ENCODE results near the gene BAG3. TPM values are rescaled to one million over a fixed set of nuclear protein-coding genes. Genes with fewer than 3 reads are reported as not detected.

The BAG3 gene
- total and polyA plus RNA-seq, 7 donors, result 10.8 to 62.4 (median 32.9) TPM

DNA sequence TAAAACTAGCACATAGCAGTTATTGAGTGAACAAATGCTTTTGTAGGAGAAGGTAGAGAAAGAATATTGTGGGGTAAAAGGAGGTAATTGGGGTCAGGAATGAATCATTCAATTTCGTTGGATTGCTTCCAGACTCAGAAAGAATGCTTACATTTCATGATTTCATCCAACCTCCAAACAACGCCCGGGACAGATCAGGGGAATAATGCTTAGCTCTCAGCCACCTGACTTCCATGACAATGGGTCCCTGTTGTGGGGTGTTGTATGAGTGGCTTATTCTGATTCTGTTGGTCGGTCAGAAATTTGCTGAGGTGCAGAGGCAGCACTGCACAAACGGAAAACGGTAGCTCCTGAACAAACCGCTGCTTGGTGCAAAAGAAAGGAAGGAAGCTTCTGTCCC is 50.7 kb downstream of the BAG3 start:
- Histone ChIP-seq H3K36me3 (no peaks in the 10 kb centered on the region), H3K9me3 (peaks cover 0 to 1% (median 0%) of the 10 kb centered on the region in 4 donors), H3K27ac (no peak overlapping the region), H3K4me1 (peaks cover 0 to 20% (median 4%) of the 10 kb centered on the region in 4 donors), H3K4me3 (no peak overlapping the region), H3K27me3 (no peaks in the 10 kb centered on the region)
- WGBS, 2 donors, result 40 to 65% methylated on average over 7 of the region's 7 CpGs
- TF ChIP-seq POLR2A (IDR thresholded peaks at IDR 0.05) (no peak), EP300 (IDR thresholded peaks at IDR 0.05) (no peak), POLR2AphosphoS5 (IDR thresholded peaks at IDR 0.05) (no peak), CTCF (IDR thresholded peaks at IDR 0.05) (no peak)
- intact Hi-C loops (cut with DNase I), result no loop called here
- DNase-seq, result no peak

DNA sequence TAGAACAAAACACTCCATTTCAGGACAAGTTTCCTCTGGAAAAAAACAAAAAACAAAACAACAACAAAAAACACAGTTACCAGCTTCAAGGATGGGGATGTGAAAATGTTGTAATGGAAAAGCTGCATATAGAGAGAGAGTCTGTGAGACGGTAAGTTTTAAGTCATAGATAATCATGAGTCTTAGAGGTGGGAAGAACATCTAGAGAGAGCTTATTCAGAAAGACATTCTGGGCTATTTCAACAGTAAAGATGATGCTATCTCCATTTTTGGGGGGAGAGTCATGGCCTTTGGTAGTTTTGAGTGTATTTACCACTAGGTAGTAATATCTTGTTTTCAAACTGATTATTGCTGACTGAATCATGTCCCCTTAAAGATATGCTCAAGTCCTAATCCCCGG is 51.4 kb downstream of the BAG3 start:
- no peaks in the 10 kb centered on the region for H3K36me3 ChIP-seq
- intact Hi-C loops (cut with DNase I), result no loop called here
- 73 to 88% methylated on average over 2 of the region's 2 CpGs for WGBS, 2 donors
- DNase-seq, result no peak
- no peak overlapping the region for H3K4me3 ChIP-seq
- peaks cover 0 to 3% (median 0%) of the 10 kb centered on the region in 4 donors for H3K9me3 ChIP-seq
- H3K27ac ChIP-seq, result no peak overlapping the region
- H3K4me1 ChIP-seq, result peaks cover 0 to 20% (median 4%) of the 10 kb centered on the region in 4 donors
- TF ChIP-seq CTCF (IDR thresholded peaks at IDR 0.05) (no peak), POLR2AphosphoS5 (IDR thresholded peaks at IDR 0.05) (no peak)
- no peaks in the 10 kb centered on the region for H3K27me3 ChIP-seq

DNA sequence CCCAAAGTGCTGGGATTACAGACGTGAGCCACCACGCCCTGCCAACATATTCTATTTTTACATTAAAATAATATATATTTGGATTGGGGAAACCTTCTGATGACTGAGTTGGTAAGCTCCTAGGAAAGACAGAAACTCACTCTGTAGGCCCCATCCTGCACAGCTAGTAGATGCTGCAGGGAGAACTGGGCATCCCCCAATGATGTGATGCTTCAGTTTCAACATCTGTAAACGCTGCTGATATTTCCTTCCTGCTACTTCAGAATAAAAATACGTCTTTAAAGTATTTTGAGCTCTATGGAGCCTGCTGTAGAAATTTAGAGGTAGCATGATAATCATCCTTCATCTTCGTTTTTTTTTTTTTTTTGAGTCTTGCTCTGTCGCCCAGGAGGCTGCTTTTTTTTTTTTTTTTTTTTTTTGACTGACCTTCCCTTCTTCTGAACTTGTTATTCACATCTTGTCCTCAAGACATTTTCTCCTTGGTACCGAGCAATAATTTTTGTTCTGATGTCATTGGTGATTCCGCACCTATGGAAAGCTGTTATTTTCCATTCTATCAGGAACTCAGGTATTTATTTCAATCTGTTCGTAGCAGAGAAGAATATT is 52.8 kb downstream of the BAG3 start:
- intact Hi-C loops (cut with DNase I), result no loop called here

DNA sequence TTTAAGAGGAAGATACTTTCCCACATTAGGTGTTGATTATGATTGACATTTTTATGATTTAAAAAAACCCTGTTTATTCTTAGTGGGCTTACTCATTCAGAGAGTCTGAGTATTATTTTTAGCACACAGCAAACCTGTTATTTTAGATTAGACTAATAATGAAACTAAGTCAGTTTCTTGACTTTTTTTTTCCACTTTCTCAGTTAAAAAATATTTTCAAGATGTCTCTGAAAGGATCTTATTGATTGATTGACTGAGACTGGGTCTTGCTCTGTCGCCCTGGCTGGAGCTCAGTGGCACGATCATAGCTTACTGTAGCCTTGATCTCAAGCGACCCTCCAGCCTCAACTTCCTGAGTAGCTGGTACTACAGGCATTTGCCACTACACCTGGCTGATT is 54.3 kb downstream of the BAG3 start:
- Histone ChIP-seq H3K4me1 (peaks cover 0 to 20% (median 4%) of the 10 kb centered on the region in 4 donors), H3K36me3 (no peaks in the 10 kb centered on the region), H3K4me3 (no peak overlapping the region), H3K27ac (peak overlapping the region in 1 of 4 donors; percentile 1), H3K27me3 (no peaks in the 10 kb centered on the region), H3K9me3 (peaks cover 0 to 3% (median 0%) of the 10 kb centered on the region in 4 donors)
- TF ChIP-seq EP300 (IDR thresholded peaks at IDR 0.05) (no peak), POLR2A (IDR thresholded peaks at IDR 0.05) (no peak), CTCF (IDR thresholded peaks at IDR 0.05) (no peak), POLR2AphosphoS5 (IDR thresholded peaks at IDR 0.05) (no peak)
- intact Hi-C loops (cut with DNase I), result no loop called here
- no peak for DNase-seq
- WGBS, 2 donors, result 73 to 85% methylated on average over 3 of the region's 3 CpGs

More for the DNA sequence above, 52.8 kb downstream of the BAG3 start:
- H3K27ac ChIP-seq, result no peak overlapping the region
- TF ChIP-seq EP300 (IDR thresholded peaks at IDR 0.05), result no peak
- no peak for TF ChIP-seq CTCF (IDR thresholded peaks at IDR 0.05)
- no peak for TF ChIP-seq POLR2A (IDR thresholded peaks at IDR 0.05)
- no peak for TF ChIP-seq POLR2AphosphoS5 (IDR thresholded peaks at IDR 0.05)
- WGBS, 2 donors, result 77 to 84% methylated on average over 9 of the region's 9 CpGs
- H3K9me3 ChIP-seq, result peaks cover 0 to 3% (median 0%) of the 10 kb centered on the region in 4 donors
- H3K27me3 ChIP-seq, result no peaks in the 10 kb centered on the region
- H3K36me3 ChIP-seq, result no peaks in the 10 kb centered on the region
- no peak overlapping the region for H3K4me3 ChIP-seq
- no peak for DNase-seq
- H3K4me1 ChIP-seq, result peaks cover 0 to 20% (median 4%) of the 10 kb centered on the region in 4 donors
